HFFc6 (cell line): Measurements from ENCODE around the gene DHRS1. TPM values are rescaled to one million over a fixed set of nuclear protein-coding genes. Genes with fewer than 3 reads are reported as not detected.
A peak's percentile ranks its signal among the peaks of the same experiment; 100 is the strongest.

Experiments
- DNase-seq: peaks from one replicate; pipeline ENCODE4 v3.0.0-alpha.2; 2018
- H3K27ac Mint-ChIP-seq: 2 replicates; pipeline ENCODE4 v1.8.0; 2020; ENCODE audit warnings: mild to moderate bottlenecking, mixed read lengths
- H3K27me3 Mint-ChIP-seq: 2 replicates; pipeline ENCODE4 v1.8.0; 2021; ENCODE audit warnings: mild to moderate bottlenecking, moderate library complexity, mixed read lengths; ENCODE audit not compliant: insufficient read depth
- H3K36me3 Mint-ChIP-seq: 2 replicates; pipeline ENCODE4 v1.8.0; 2021; ENCODE audit warnings: low read depth, mixed read lengths
- H3K4me1 Mint-ChIP-seq: 2 replicates; pipeline ENCODE4 v1.8.0; 2020; ENCODE audit warnings: low read depth, mixed read lengths
- H3K4me3 Mint-ChIP-seq: 2 replicates; pipeline ENCODE4 v1.8.0; 2020; ENCODE audit warnings: mild to moderate bottlenecking, moderate library complexity, mixed read lengths
- H3K9me3 Mint-ChIP-seq: 2 replicates; pipeline ENCODE4 v1.8.0; 2020; ENCODE audit warnings: mild to moderate bottlenecking, mixed read lengths
- total RNA-seq, 6 experiments: library from RNA; stranded (reverse); fragmentation: NEBNext Ultra II Directional; extraction: Animal tissue kit (Norgen Biotek cat#: 25700); gene quantifications; 2 replicates in 1 of 6; 3 replicates in 5 of 6; pipeline ENCODE4 v1.2.3, GENCODE V29; 2021
- TF ChIP-seq, protein P1 (sequence below): fragments of 200-600 bp; sonication (generic); IDR thresholded peaks from 2 replicates; pipeline ENCODE4 v1.5.0; 2021; ENCODE audit warnings: antibody characterized with exemption, mild to moderate bottlenecking

Gene DHRS1
- total RNA-seq, 6 experiments from 2014 or later: 32.9 to 42.2 (median 39.1) TPM

DNA sequence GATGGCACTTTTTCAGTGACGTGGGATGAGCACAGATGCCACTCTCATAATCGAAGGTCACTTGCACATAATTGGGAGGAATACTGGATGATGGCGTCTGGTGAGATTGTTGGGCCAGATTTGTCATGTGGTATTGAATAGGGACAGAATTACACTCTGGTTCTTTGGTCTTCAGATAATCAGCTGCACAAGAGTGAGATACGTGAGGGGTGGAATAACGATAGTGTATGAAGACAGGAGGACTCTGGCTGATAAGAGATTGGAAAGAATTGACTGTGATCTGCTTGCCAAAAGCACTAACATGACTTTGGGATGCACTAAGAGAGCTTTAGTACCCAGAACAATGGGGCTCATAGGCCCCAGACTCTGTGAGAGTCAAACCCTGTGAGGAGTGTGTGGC lies 21.2 kb downstream of the DHRS1 start:
- DNase-seq: no peak
- TF ChIP-seq, protein P1, sequence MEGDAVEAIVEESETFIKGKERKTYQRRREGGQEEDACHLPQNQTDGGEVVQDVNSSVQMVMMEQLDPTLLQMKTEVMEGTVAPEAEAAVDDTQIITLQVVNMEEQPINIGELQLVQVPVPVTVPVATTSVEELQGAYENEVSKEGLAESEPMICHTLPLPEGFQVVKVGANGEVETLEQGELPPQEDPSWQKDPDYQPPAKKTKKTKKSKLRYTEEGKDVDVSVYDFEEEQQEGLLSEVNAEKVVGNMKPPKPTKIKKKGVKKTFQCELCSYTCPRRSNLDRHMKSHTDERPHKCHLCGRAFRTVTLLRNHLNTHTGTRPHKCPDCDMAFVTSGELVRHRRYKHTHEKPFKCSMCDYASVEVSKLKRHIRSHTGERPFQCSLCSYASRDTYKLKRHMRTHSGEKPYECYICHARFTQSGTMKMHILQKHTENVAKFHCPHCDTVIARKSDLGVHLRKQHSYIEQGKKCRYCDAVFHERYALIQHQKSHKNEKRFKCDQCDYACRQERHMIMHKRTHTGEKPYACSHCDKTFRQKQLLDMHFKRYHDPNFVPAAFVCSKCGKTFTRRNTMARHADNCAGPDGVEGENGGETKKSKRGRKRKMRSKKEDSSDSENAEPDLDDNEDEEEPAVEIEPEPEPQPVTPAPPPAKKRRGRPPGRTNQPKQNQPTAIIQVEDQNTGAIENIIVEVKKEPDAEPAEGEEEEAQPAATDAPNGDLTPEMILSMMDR: no peak
- no peaks in the 10 kb centered on the region; the same call in 1 of the 2 replicates for H3K27me3 Mint-ChIP-seq
- no peak overlapping the region for H3K4me3 Mint-ChIP-seq
- no peak overlapping the region for H3K27ac Mint-ChIP-seq
- H3K36me3 Mint-ChIP-seq: no peaks in the 10 kb centered on the region
- H3K4me1 Mint-ChIP-seq: peaks cover 36% of the 10 kb centered on the region
- H3K9me3 Mint-ChIP-seq: no peaks in the 10 kb centered on the region

DNA sequence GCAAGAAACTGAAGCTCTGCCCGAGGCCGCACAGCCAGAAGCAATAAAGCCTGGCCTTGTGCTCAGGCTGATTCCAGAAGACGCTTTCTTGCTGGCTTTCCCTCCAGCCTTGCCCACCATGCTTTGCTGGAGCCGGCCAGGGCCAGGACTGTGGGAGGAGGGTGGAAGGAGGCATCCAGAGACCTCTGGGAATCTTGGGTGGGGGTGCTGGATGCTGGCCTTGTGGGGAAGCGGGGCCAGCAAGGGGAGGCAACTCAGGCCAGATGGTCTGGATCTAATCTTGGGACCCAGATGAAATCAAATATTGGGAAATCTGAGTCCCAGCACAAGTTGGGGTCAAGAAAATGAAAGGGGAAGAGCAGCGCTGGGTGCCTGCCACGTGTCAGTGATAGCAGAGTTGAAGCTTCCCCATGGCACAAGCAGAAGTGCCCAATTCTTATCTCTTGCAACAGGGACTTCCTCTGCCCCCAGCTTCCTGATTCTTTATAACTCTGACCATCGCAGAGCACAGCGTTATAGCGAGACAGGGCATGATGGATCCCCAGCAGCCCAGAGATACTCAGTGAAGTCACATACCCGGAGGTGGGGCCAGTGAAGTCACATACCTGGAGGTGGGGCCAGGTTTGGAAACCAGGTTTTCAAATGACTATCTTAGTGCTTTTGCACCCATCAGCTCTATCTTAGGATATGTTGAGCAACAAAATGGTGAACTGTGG lies 21.8 kb downstream of the DHRS1 start:
- Mint-ChIP-seq H3K27me3 (no peaks in the 10 kb centered on the region; the same call in 1 of the 2 replicates), H3K9me3 (no peaks in the 10 kb centered on the region), H3K4me3 (no peak overlapping the region), H3K27ac (no peak overlapping the region), H3K36me3 (no peaks in the 10 kb centered on the region), H3K4me1 (peaks cover 41% of the 10 kb centered on the region)
- TF ChIP-seq, protein P1: no peak
- no peak for DNase-seq

DNA sequence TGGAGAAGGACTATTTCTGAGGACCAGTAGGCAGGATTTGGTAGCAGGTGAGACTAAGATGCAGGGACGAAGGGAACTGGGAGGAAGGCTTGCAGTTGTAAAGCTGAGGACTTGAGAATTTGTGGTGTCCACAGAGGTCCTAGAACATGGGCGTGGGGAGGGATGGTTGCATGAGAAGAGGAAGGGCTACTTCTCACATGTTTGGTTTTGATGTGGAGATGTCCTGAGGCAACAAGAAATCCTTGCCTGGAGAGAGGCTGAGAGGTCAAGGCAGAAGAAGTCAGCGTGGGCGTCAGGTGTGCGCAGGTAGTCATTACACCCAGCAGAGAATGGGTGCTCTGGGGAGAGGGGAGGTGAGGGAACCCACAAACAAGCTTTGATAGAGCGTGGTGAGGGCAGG lies 22.5 kb downstream of the DHRS1 start:
- no peaks in the 10 kb centered on the region for H3K36me3 Mint-ChIP-seq
- H3K27ac Mint-ChIP-seq: no peak overlapping the region
- H3K4me1 Mint-ChIP-seq: peaks cover 48% of the 10 kb centered on the region
- TF ChIP-seq, protein P1: no peak
- H3K4me3 Mint-ChIP-seq: no peak overlapping the region
- H3K27me3 Mint-ChIP-seq: no peaks in the 10 kb centered on the region
- DNase-seq: no peak
- H3K9me3 Mint-ChIP-seq: no peaks in the 10 kb centered on the region

DNA sequence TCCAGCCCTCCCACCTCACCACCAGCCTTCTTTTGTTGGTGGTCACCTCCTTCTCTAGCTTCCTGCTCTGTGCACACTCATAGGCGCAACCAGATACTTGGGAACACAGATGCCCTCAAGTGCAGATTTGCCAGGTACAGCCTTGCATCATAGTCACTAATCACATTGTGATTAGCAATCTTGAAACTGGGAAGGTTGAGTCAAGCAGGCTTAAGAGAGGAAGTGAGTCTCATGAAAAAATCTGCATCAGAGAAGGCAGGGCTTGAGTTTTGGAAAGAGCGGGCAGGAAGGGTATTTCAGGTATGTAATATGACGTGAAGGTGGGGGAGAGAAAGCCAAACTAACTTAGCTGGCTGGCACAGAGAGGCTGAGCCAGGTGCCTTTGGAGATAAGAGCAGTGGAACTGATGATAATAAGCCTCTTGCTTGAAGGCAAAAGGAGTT lies 25.5 kb downstream of the DHRS1 start:
- peaks cover 3% of the 10 kb centered on the region; the same call in 1 of the 2 replicates for H3K27me3 Mint-ChIP-seq
- H3K4me1 Mint-ChIP-seq: peaks cover 44% of the 10 kb centered on the region
- no peaks in the 10 kb centered on the region for H3K9me3 Mint-ChIP-seq
- peak overlapping the region; percentile 2; the same call in 1 of the 2 replicates for H3K27ac Mint-ChIP-seq
- DNase-seq: no peak
- TF ChIP-seq, protein P1: no peak
- H3K36me3 Mint-ChIP-seq: 0 out of 2 replicates have a peak, but pooled peaks cover 4% of the 10 kb centered on the region
- H3K4me3 Mint-ChIP-seq: no peak overlapping the region

DNA sequence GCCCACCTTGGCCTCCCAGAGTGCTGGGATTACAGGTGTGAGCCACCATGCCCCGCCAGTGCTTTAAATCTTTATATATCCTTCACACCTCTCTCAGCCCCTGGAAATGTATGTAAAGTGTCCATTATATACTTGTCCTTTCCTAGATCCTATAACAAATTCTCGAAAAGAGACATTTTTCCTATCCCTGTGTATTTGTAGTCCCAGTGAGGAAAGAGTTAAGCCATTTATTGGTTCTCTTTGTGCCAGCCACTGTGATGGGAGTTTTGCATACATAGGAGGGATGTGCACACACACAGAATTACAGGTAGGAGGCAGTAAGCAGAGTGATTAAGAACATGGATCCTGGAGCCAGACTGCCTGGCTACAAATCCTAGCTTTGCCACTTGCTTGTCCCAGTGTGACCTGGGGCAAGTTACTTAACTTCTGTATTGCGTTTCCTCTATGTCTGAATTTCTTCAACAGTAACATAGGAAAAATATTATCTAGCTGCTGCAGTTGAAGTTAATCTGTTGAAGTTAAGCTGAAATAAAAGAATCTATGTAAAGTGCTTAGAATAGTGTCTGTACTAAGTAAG lies 26.1 kb downstream of the DHRS1 start:
- no peak overlapping the region for H3K4me3 Mint-ChIP-seq
- H3K27me3 Mint-ChIP-seq: peaks cover 3% of the 10 kb centered on the region; the same call in 1 of the 2 replicates
- 0 out of 2 replicates have a peak, but pooled peaks cover 4% of the 10 kb centered on the region for H3K36me3 Mint-ChIP-seq
- H3K27ac Mint-ChIP-seq: no peak overlapping the region
- peaks cover 38% of the 10 kb centered on the region for H3K4me1 Mint-ChIP-seq
- no peaks in the 10 kb centered on the region for H3K9me3 Mint-ChIP-seq
- TF ChIP-seq, protein P1: peak; percentile 28; the same call in 1 of the 2 replicates
- no peak for DNase-seq
